GM12878 (cell line): ENCODE measurements around the gene TLNRD1. TPM values are rescaled to one million over a fixed set of nuclear protein-coding genes. Genes with fewer than 3 reads are reported as not detected.

Experiments
- ATAC-seq: fragments of 200-7000 bp; cut with Tn5 transposase; 3 replicates; pipeline ENCODE4 v1.9.1; 2020; ENCODE audit warnings: mild to moderate bottlenecking, moderate library complexity
- BruUV-seq: library from RNA; stranded (reverse); fragments of 400-500 nt; replicated peaks from 2 replicates; lab custom pipeline; 2021; lab: Mats Ljungman, UMichigan
- CTCF ChIA-PET: fragments of 300-600 bp; sonication (Branson Sonifier 250); formaldehyde crosslinking; extraction: SDS; loops from one replicate; lab custom pipeline; 2021; ENCODE audit warnings: inconsistent platforms; lab: Yijun Ruan, JAX
- POLR2A ChIA-PET: fragments of 350-600 bp; formaldehyde crosslinking; extraction: SDS; loops from one replicate; lab custom pipeline; 2021; ENCODE audit warnings: inconsistent platforms; lab: Charles Lee
- RAD21 ChIA-PET: fragments of 300-600 bp; sonication (Branson Sonifier 250); formaldehyde crosslinking; loops from one replicate; lab custom pipeline; 2023; ENCODE audit warnings: antibody characterized with exemption; ENCODE audit not compliant: unreplicated experiment; lab: Charles Lee
- SMC1A ChIA-PET: fragments of 300-600 bp; sonication (Branson Sonifier 250); formaldehyde crosslinking; loops from one replicate; lab custom pipeline; 2023; ENCODE audit not compliant: unreplicated experiment, uncharacterized antibody; lab: Charles Lee
- DNase-seq: peaks from one replicate; pipeline ENCODE4 v3.0.0-alpha.2; 2011; ENCODE audit warnings: low read depth, low spot score
- FAIRE-seq: peaks from 3 replicates; lab custom pipeline; 2011; peaks lifted over from hg19 to GRCh38; lab: Jason Lieb, UNC
- H2AFZ ChIP-seq: 2 replicates; pipeline ENCODE4 v1.6.0; 2011; ENCODE audit warnings: low read depth, low read length, control low read depth; ENCODE audit not compliant: control insufficient read depth
- H3K27ac ChIP-seq: 2 replicates; pipeline ENCODE4 v1.5.1; 2011; ENCODE audit warnings: control low read depth; ENCODE audit not compliant: control insufficient read depth, insufficient read depth
- H3K27me3 ChIP-seq, 2 experiments: replicated peaks in 1 of 2; 2 replicates each; pipeline versions ENCODE4 v1.6.0 to v1.6.1; 2011; ENCODE audit warnings: low read length in 1 of 2; ENCODE audit not compliant: control insufficient read depth in 2 of 2, insufficient read depth in 2 of 2
- H3K36me3 ChIP-seq, 2 experiments: 2 replicates each; pipeline ENCODE4 v1.5.1; 2011; ENCODE audit warnings: low read length in 1 of 2; ENCODE audit not compliant: control insufficient read depth in 2 of 2, insufficient read depth in 2 of 2
- H3K4me1 ChIP-seq: 2 replicates; pipeline ENCODE4 v1.6.1; 2011; ENCODE audit warnings: mild to moderate bottlenecking, low read length, moderate library complexity, mixed read lengths; ENCODE audit not compliant: control insufficient read depth, insufficient read depth
- H3K4me2 ChIP-seq: 2 replicates; pipeline ENCODE4 v1.6.0; 2011; ENCODE audit warnings: control low read depth; ENCODE audit not compliant: control insufficient read depth, insufficient read depth
- H3K4me3 ChIP-seq: fragments of 200-600 bp; sonication (generic); 2 replicates; pipeline ENCODE4 v1.5.1; 2016
- H3K79me2 ChIP-seq: 2 replicates; pipeline ENCODE4 v1.6.0; 2011; ENCODE audit warnings: low read length; ENCODE audit not compliant: control insufficient read depth, insufficient read depth
- H3K9ac ChIP-seq: 2 replicates; pipeline ENCODE4 v1.8.0; 2011; ENCODE audit warnings: low read length, control low read depth, mixed read lengths; ENCODE audit not compliant: control insufficient read depth, insufficient read depth
- H3K9me3 ChIP-seq: replicated peaks from 3 replicates; pipeline ENCODE4 v1.5.1; 2011; ENCODE audit warnings: mild to moderate bottlenecking, low read length; ENCODE audit not compliant: control insufficient read depth, insufficient read depth
- H4K20me1 ChIP-seq: 2 replicates; pipeline ENCODE4 v1.6.0; 2011; ENCODE audit not compliant: control insufficient read depth, insufficient read depth
- CTCF ChIP-seq, 3 experiments: IDR thresholded peaks in 2 of 3; conservative IDR thresholded peaks in 1 of 3; 2 replicates each; pipeline ENCODE4 v1.5.1; 2011; ENCODE audit warnings: low read depth in 3 of 3, low read length in 3 of 3, mild to moderate bottlenecking in 3 of 3, control low read depth in 2 of 3, moderate library complexity in 2 of 3, inconsistent platforms in 1 of 3, mixed read lengths in 1 of 3; ENCODE audit not compliant: control insufficient read depth in 2 of 3, insufficient read depth in 1 of 3; ENCODE audit errors: extremely low read depth in 1 of 3
- RAD51 ChIP-seq: fragments of 450-650 bp; IDR thresholded peaks from 2 replicates; pipeline ENCODE4 v1.6.1; 2016; ENCODE audit warnings: moderate library complexity, mild to moderate bottlenecking, inconsistent platforms
- RBBP5 ChIP-seq: fragments of 200-600 bp; sonication (generic); conservative IDR thresholded peaks from 2 replicates; pipeline ENCODE4 v1.6.1; 2016
- SMARCA5 ChIP-seq: fragments of 450-650 bp; IDR thresholded peaks from 2 replicates; pipeline ENCODE4 v1.6.1; 2017; ENCODE audit warnings: mild to moderate bottlenecking
- WGBS: methylation state at CpG from one replicate; pipeline ENCODE4 v1.1.6; 2016; ENCODE audit warnings: low lambda C conversion rate; ENCODE audit not compliant: insufficient replicate concordance, insufficient coverage; ENCODE audit errors: missing lambda C conversion rate; 5-methylcytosine and 5-hydroxymethylcytosine counted together
- in situ Hi-C: fragments of 300-500 bp; cut with MboI; formaldehyde crosslinking; loops from 9 replicates; pipeline ENCODE4 v1.14.3; 2018; ENCODE audit warnings: mixed read lengths
- intact Hi-C: fragments of 100-400 bp; cut with micrococcal nuclease; formaldehyde crosslinking; loops from one replicate; pipeline ENCODE4 v1.14.2; 2022; ENCODE audit not compliant: unreplicated experiment
- polyA plus RNA-seq, 11 experiments: library from polyadenylated mRNA; depleted of rRNA in 4 of 11; unstranded in 6 of 11; stranded (reverse) in 5 of 11; fragments of >200 nt; fragmentation: Nextera tagmentation in 4 of 11; fragmentation: Illumina TruSeq in 1 of 11; extraction: Ambion mirVana in 4 of 11; extraction: Trizol in 1 of 11; gene quantifications; 1 replicate in 1 of 11; 2 replicates in 10 of 11; pipeline versions ENCODE4 v1.2.1 to v1.2.3, GENCODE V29; 2011 to 2016; ENCODE audit warnings: inconsistent platforms in 2 of 11, missing spikeins in 2 of 11, low read depth in 1 of 11
- total RNA-seq, 4 experiments: library from RNA; depleted of rRNA in 3 of 4; stranded (reverse); fragments of >200 nt in 3 of 4; fragmentation: Illumina TruSeq in 1 of 4; extraction: Trizol in 1 of 4; gene quantifications; 2 replicates each; pipeline versions ENCODE4 v1.2.1 to v1.2.3, GENCODE V29; 2013 to 2021

TLNRD1 gene
- total and polyA plus RNA-seq, 10 of the 15 experiments (the other 5 are each of a cell fraction or from before 2014, with no cell fraction given), result 2.5 to 44.8 (median 9.1) TPM

GRCh38 chr15:80991421-80991820, 9.3 kb upstream of the TLNRD1 start:
- RAD21 ChIA-PET, result interaction anchor here (0.8 to 1.7 kb wide), 4 partner anchors 9 to 275 kb away, joined by 3 to 7 read pairs (median 4); partner anchors contain the start of gene TLNRD1
- no peak overlapping the region for H3K4me2 ChIP-seq

More at GRCh38 chr15:80991421-80991820, 9.3 kb upstream of the TLNRD1 start:
- ChIA-PET CTCF (interaction anchor here (1.0 to 2.9 kb wide), 5 partner anchors 14 to 320 kb away, joined by 3 to 29 read pairs (median 7); no protein-coding TSS in a partner anchor), SMC1A (interaction anchor here (1.5 to 2.2 kb wide), 4 partner anchors 8 to 275 kb away, joined by 4 to 12 read pairs (median 9); partner anchors contain the start of gene TLNRD1), POLR2A (interaction anchor here (0.6 to 1.9 kb wide), 3 partner anchors 10 to 17 kb away, joined by 6 to 12 read pairs (median 6); partner anchors contain the start of gene TLNRD1)
- intact Hi-C loops (no loop called here), in situ Hi-C loops (loop anchor here (5.0 to 10.0 kb wide), 2 partner anchors 116 to 303 kb away; no protein-coding TSS in a partner anchor)
- Histone ChIP-seq H3K36me3 (peaks cover 0 to 3% of the 10 kb centered on the region in 2 experiments; a peak in 1 of 4 replicates), H4K20me1 (no peaks in the 10 kb centered on the region), H3K79me2 (peaks cover 30% of the 10 kb centered on the region), H3K4me3 (no peak overlapping the region), H3K9ac (no peak overlapping the region), H3K4me1 (no peaks in the 10 kb centered on the region), H3K9me3 (no peaks in the 10 kb centered on the region), H2AFZ (no peak overlapping the region), H3K27ac (no peak overlapping the region), H3K27me3 (no peaks in the 10 kb centered on the region)
- DNase-seq (no peak), FAIRE-seq (no peak), ATAC-seq (0 out of 3 replicates have a peak, but pooled peaks have one; percentile 9)
- BruUV-seq, result no TSS peak
- WGBS, result 77% methylated on average over 5 of the region's 5 CpGs
- TF ChIP-seq RBBP5 (no peak), CTCF (IDR thresholded peaks at IDR 0.05 in 2 of 3, conservative IDR thresholded peaks at IDR 0.05 in 1 of 3; ENCODE audit: control insufficient read depth in 2 of 3, extremely low read depth in 1 of 3, insufficient read depth in 1 of 3, low read depth in 3 of 3, low read length in 3 of 3) (peak in 2 of 3 experiments; percentile 5 to 23; a peak in 1 of 6 replicates), RAD51 (0 out of 2 replicates have a peak, but pooled peaks have one; percentile 23), SMARCA5 (no peak)
